PFSK-1 (cell line): ENCODE measurements around the gene CTNND2.

Source experiments
- REST ChIP-seq, 2 experiments: IDR thresholded peaks; 2 replicates each; pipeline versions ENCODE4 v1.6.1 to v1.8.0; 2011 to 2012; ENCODE audit warnings: low read depth in 2 of 2, low read length in 2 of 2, control low read depth in 1 of 2, inconsistent platforms in 1 of 2, mild to moderate bottlenecking in 1 of 2, moderate library complexity in 1 of 2; ENCODE audit not compliant: insufficient read depth in 1 of 2
- SIN3A ChIP-seq: IDR thresholded peaks from 2 replicates; pipeline ENCODE4 v1.6.1; 2012; ENCODE audit warnings: mild to moderate bottlenecking, low read length, moderate library complexity, borderline replicate concordance; ENCODE audit not compliant: insufficient read depth

DNA sequence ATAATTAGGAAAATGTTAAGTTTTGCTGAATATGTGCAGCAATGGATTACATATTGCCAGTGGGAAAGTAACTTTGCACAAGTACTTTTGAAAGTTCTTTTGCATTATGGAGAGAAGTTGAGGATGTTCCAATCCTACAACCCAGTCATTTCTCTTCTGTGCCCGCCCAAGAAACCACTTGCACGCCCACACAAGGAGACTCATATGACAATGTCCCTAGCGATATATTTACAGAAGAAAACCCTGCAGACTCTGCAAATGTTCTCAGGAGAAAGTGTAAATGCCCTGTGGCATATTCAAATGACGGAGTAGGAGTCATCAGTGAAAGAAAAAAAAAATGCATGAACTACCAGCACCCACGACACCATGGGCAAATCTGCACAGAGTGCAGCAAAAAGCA lies 356.5 kb downstream of the CTNND2 start:
- TF ChIP-seq REST (IDR thresholded peaks at IDR 0.05; ENCODE audit: insufficient read depth in 1 of 2, low read depth in 2 of 2, low read length in 2 of 2) (no peak), SIN3A (no peak)
